ENCODE measurements around the gene REST.

REST gene

DNA sequence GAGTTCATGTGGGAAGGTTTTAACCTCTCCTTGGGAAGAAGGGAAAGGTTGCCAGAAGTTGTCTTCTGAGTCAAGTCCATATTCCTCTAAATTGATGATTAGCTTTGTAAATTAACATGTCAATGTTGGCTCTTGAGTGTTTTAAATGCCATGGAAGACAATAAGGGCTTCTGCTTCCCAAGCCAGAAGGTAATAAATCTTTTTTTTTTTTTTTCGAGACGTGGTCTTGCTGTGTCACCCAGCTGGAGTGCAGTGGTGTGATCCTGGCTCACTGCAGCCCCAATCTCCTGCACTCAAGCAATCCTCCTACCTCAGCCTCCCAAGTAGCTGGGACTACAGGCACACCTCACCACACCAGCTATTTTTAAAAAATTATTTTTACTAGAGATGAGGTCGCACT lies 5.0 kb upstream of the REST start:
- no peak overlapping the region for H3K4me3 ChIP-seq (ENCODE audit: low read length)
- TF ChIP-seq, protein P1, sequence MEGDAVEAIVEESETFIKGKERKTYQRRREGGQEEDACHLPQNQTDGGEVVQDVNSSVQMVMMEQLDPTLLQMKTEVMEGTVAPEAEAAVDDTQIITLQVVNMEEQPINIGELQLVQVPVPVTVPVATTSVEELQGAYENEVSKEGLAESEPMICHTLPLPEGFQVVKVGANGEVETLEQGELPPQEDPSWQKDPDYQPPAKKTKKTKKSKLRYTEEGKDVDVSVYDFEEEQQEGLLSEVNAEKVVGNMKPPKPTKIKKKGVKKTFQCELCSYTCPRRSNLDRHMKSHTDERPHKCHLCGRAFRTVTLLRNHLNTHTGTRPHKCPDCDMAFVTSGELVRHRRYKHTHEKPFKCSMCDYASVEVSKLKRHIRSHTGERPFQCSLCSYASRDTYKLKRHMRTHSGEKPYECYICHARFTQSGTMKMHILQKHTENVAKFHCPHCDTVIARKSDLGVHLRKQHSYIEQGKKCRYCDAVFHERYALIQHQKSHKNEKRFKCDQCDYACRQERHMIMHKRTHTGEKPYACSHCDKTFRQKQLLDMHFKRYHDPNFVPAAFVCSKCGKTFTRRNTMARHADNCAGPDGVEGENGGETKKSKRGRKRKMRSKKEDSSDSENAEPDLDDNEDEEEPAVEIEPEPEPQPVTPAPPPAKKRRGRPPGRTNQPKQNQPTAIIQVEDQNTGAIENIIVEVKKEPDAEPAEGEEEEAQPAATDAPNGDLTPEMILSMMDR (conservative IDR thresholded peaks at IDR 0.05; ENCODE audit: low read depth, low read length) = no peak
- DNase-seq (ENCODE audit: low read depth) = no peak

DNA sequence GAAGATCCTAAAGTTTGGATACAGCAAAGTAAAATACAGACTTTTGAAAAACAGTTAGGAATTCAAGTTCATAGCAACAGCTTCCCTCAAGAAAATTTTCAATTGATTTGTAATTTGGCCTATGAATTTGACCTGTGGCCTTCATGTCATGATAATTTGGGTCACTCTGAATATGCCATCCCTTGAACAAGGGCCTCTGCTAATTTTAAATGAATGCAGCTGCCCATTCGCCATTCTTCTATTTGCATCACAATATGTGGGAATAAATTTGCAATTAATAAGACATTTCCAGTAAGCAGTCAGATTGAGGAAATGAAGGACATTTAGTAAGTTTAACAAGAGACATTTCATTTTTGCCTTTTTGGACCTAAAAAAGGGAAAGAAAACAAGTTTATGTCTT lies 1.9 kb upstream of the REST start:
- TF ChIP-seq, protein P1 (conservative IDR thresholded peaks at IDR 0.05; ENCODE audit: low read depth, low read length) = no peak

DNA sequence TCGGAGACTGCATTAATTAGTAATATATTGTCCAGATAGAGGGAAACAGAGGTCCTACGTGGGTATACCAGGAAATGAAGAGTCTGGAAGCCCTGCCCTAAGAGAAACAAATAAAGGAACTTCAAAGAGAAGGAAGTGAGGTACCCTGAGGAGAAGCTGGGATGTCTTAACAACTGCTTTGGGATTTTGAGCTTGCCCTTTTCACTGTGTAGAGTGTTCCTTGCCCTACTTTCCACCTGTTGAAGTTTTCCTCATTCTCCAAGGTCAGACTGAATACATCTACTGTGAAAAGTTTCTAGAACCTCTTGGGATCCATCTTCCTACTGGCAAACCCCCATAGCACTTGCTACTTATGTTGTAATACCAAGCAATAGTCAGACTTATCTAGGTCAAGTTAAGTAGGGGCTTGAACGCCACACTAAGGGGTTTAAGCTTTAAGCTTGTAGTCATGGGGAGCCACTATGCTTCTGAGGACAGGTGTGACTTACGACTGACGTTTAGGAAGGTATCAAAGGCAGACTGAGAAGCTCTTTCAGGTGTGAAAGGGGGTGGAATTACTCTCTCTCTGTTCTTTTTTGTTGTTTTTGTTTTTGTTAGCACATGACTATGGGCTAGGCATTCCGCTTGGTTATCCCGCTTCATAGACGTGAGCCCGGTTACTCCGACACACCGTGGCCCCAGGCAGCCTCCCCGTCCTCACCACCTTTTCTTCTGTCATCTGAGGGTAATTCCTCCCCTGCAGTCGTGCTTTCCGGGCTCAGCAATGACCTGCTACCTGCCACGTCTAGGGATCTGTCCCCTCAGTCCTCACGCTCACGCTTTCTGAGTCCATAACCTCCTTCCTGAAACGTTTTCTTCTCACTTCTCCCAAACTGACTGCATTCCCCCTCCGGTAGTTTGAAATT lies 959 bp upstream of the REST start:
- TF ChIP-seq, protein P1 (conservative IDR thresholded peaks at IDR 0.05; ENCODE audit: low read depth, low read length) = no peak
- no peak for DNase-seq (ENCODE audit: low read depth)
- peak overlapping the region; percentile 62 for H3K4me3 ChIP-seq (ENCODE audit: low read length)

More for the DNA sequence above, 1.9 kb upstream of the REST start:
- H3K4me3 ChIP-seq (ENCODE audit: low read length) = no peak overlapping the region
- no peak for DNase-seq (ENCODE audit: low read depth)

DNA sequence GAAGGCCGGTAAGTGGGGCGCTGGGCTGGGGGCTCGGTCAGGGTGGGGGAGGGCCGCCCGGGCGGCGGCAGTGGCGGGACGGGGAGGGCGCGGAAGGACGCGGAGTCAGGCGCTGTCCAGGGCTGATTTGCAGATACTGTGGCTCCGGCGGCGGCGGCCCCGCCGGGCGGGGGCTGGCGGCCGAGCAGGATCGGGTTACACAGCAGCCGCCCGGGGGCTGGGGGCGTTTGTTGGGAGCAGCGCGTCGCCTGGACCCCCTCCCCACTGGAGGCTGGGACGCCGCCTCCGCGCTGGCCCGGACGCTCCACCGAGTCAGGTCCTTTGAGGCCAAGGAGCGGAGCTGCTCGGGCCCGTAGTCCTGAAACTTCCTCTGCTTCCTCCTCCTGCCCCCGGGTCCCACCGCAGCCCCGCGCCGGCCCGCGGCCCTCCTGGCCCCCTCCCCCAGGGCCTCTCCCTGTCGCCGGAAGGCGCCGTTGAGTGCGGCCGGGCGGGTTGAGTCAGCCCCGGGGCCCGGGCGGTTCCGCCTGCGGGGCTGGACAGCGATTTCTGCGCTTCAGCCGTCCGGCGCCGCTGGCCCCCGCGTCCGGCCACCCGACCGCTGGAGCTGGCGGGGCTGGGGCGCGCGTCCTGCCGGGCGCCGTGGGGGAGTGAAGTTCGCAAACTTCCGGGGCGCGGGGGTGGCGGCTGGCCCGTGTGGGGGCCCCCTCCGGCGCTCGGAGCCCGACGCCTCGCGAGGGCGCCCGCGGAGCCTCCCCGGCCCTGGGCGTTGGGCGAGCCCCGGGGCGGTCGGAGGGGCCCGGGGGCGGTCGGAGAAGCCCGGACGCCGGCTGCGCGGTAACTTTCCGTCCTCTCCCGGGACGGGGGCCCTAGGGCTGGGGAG lies 746 bp downstream of the REST start:
- DNase-seq (ENCODE audit: low read depth) = no peak
- H3K4me3 ChIP-seq (ENCODE audit: low read length) = peak overlapping the region; percentile 83
- TF ChIP-seq, protein P1 (conservative IDR thresholded peaks at IDR 0.05; ENCODE audit: low read depth, low read length) = no peak

DNA sequence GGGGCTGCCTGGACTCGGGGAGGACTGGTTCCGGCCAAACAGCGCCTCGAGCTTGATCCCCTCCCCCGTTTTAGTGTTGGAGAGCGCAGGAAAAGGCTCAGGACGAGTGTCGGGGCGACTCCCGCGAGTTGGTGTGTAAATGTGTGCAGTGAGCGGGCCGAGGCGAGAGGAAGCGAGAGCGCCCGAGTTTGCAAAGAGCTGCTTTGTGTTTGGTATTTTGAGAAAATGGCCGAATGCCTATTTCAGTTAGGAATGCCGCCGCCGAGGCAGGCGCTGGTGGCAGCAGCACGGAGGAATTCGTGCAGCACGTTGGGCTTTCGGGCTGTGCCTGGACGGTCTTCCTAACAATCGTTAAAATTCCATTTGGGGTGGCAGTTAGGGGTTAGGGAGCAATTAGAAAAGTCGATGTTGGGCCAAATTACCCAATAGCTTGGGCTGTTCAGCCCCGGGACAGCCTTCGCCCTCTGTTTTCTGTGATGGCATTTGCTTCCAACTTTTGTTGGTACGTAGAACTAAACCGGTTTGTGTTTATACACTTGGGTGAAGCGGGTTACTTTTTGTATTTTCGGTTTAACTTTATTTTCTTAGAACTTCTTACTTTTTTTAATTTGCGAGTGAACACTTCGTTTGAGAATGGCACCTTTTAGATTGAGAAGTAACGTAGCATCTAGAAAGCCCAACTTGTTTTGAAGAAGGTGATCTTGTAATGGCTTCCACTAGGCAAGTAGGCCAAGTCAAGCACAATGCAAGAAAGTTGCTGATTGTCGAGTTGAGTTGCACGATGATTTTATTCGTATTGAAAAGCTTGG lies 1.6 kb downstream of the REST start:
- TF ChIP-seq, protein P1 (conservative IDR thresholded peaks at IDR 0.05; ENCODE audit: low read depth, low read length) = no peak

DNA sequence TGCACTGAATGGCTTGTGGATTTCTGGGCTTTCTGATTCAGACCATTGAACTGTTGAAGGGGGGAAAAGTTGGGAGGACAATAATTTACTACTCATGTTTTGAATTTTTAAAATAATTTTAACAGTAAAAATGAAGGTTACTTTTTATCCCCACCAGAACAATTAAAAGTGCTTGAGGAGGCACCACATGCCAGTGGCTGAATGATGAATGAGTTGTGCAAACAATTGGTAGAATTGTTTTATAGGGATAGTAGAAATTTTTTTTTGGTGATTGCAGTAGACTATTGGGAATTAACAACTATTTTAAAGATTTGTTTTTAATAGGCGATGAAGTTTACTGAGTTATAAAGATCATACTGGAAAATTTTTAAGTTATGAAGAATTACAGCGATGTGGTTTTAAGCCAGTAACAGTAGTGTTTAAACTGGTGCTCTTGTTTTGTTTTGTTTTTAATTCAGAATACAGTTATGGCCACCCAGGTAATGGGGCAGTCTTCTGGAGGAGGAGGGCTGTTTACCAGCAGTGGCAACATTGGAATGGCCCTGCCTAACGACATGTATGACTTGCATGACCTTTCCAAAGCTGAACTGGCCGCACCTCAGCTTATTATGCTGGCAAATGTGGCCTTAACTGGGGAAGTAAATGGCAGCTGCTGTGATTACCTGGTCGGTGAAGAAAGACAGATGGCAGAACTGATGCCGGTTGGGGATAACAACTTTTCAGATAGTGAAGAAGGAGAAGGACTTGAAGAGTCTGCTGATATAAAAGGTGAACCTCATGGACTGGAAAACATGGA lies 2.7 kb downstream of the REST start:
- TF ChIP-seq, protein P1 (conservative IDR thresholded peaks at IDR 0.05; ENCODE audit: low read depth, low read length) = no peak

More for the DNA sequence above, 1.6 kb downstream of the REST start:
- peak overlapping the region; percentile 83 for H3K4me3 ChIP-seq (ENCODE audit: low read length)
- no peak for DNase-seq (ENCODE audit: low read depth)

More for the DNA sequence above, 2.7 kb downstream of the REST start:
- H3K4me3 ChIP-seq (ENCODE audit: low read length) = peak overlapping the region; percentile 83
- no peak for DNase-seq (ENCODE audit: low read depth)
